IMR-90 (cell line): ENCODE data around the gene ZGLP1. TPM values are rescaled to one million over a fixed set of nuclear protein-coding genes. Genes with fewer than 3 reads are reported as not detected.

ENCODE experiments used
- ATAC-seq: fragments of 200-7000 bp; cut with Tn5 transposase; 2 replicates; pipeline ENCODE4 v1.9.1; 2020; ENCODE audit warnings: low read depth, mild to moderate bottlenecking, moderate library complexity
- BruUV-seq: library from RNA; stranded (reverse); fragments of 400-500 nt; replicated peaks from 2 replicates; lab custom pipeline; 2021; lab: Mats Ljungman, UMichigan
- CTCF ChIA-PET: fragments of 300-600 bp; formaldehyde crosslinking; extraction: SDS; loops from one replicate; lab custom pipeline; 2021; ENCODE audit warnings: antibody characterized with exemption; lab: Yijun Ruan, JAX
- POLR2A ChIA-PET: fragments of 300-600 bp; sonication (Branson Sonifier 250); formaldehyde crosslinking; loops from one replicate; lab custom pipeline; 2022; ENCODE audit warnings: antibody characterized with exemption; ENCODE audit not compliant: unreplicated experiment; lab: Charles Lee
- DNase-seq: peaks from one replicate; pipeline ENCODE4 v3.0.0; 2013
- H2AFZ ChIP-seq: replicated peaks from 2 replicates; pipeline ENCODE3; 2013; ENCODE audit warnings: low read length, mild to moderate bottlenecking; ENCODE audit not compliant: poor library complexity
- H2AK5ac ChIP-seq: 2 replicates; pipeline ENCODE4 v1.6.1; 2013; ENCODE audit warnings: low read depth, low read length, inconsistent platforms
- H2AK9ac ChIP-seq: replicated peaks from 2 replicates; pipeline ENCODE3; 2013; ENCODE audit warnings: mild to moderate bottlenecking, low read depth, low read length, moderate library complexity; ENCODE audit not compliant: poor library complexity
- H2BK120ac ChIP-seq: 2 replicates; pipeline ENCODE4 v1.6.1; 2013; ENCODE audit warnings: low read depth, low read length, inconsistent platforms
- H2BK15ac ChIP-seq: 3 replicates; pipeline ENCODE4 v1.6.1; 2013; ENCODE audit warnings: low read depth, low read length, inconsistent platforms
- H2BK20ac ChIP-seq: 2 replicates; pipeline ENCODE4 v1.6.1; 2013; ENCODE audit warnings: low read depth, mild to moderate bottlenecking, inconsistent platforms, low read length, moderate library complexity
- H2BK5ac ChIP-seq: 2 replicates; pipeline ENCODE4 v1.6.1; 2013; ENCODE audit warnings: mild to moderate bottlenecking, low read depth, low read length, inconsistent platforms; ENCODE audit not compliant: poor library complexity, severe bottlenecking
- H3K14ac ChIP-seq: replicated peaks from 2 replicates; pipeline ENCODE4 v1.6.1; 2013; ENCODE audit warnings: low read depth, low read length, inconsistent platforms
- H3K18ac ChIP-seq: 2 replicates; pipeline ENCODE4 v1.6.1; 2013; ENCODE audit warnings: low read depth, low read length, control low read depth
- H3K23ac ChIP-seq: 2 replicates; pipeline ENCODE4 v1.6.1; 2013; ENCODE audit warnings: low read depth, low read length, inconsistent platforms
- H3K27ac ChIP-seq: 2 replicates; pipeline ENCODE4 v1.5.1; 2013; ENCODE audit warnings: mild to moderate bottlenecking, control low read depth, low read length; ENCODE audit not compliant: insufficient read depth
- H3K27me3 ChIP-seq: 2 replicates; pipeline ENCODE4 v1.6.1; 2013; ENCODE audit warnings: low read length; ENCODE audit not compliant: control insufficient read depth, insufficient read depth
- H3K36me3 ChIP-seq: 2 replicates; pipeline ENCODE4 v1.6.1; 2013; ENCODE audit warnings: low read length, mixed read lengths; ENCODE audit not compliant: control insufficient read depth, insufficient read depth
- H3K4ac ChIP-seq: 2 replicates; pipeline ENCODE4 v1.6.1; 2013; ENCODE audit warnings: low read depth, low read length, inconsistent platforms
- H3K4me1 ChIP-seq: 2 replicates; pipeline ENCODE4 v1.6.1; 2013; ENCODE audit warnings: low read length, mixed read lengths; ENCODE audit not compliant: control insufficient read depth, insufficient read depth
- H3K4me2 ChIP-seq: 2 replicates; pipeline ENCODE4 v1.6.1; 2013; ENCODE audit warnings: low read depth, mild to moderate bottlenecking, control low read depth, low read length, moderate library complexity
- H3K4me3 ChIP-seq: 2 replicates; pipeline ENCODE4 v1.5.1; 2013; ENCODE audit warnings: low read depth, mild to moderate bottlenecking, control low read depth, low read length, moderate library complexity; ENCODE audit not compliant: insufficient read depth
- H3K56ac ChIP-seq: 2 replicates; pipeline ENCODE4 v1.6.1; 2013; ENCODE audit warnings: low read length, inconsistent platforms; ENCODE audit not compliant: insufficient read depth; ENCODE audit errors: extremely low read depth
- H3K79me1 ChIP-seq, 2 experiments: 2 replicates each; pipeline ENCODE4 v1.6.1; 2013; ENCODE audit warnings: low read length in 2 of 2, inconsistent platforms in 1 of 2, low read depth in 1 of 2
- H3K9ac ChIP-seq: 2 replicates; pipeline ENCODE4 v1.6.1; 2013; ENCODE audit warnings: low read depth, low read length, control low read depth
- H3K9me1 ChIP-seq: 2 replicates; pipeline ENCODE4 v1.6.1; 2013; ENCODE audit warnings: low read length, inconsistent platforms; ENCODE audit not compliant: insufficient read depth
- H3K9me3 ChIP-seq: 2 replicates; pipeline ENCODE4 v1.6.1; 2013; ENCODE audit warnings: low read length; ENCODE audit not compliant: control insufficient read depth, insufficient read depth
- H4K20me1 ChIP-seq: 2 replicates; pipeline ENCODE4 v1.6.1; 2013; ENCODE audit warnings: low read length, inconsistent platforms; ENCODE audit not compliant: insufficient read depth
- H4K5ac ChIP-seq: 2 replicates; pipeline ENCODE4 v1.6.1; 2013; ENCODE audit warnings: mild to moderate bottlenecking, low read depth, low read length, control low read depth
- H4K8ac ChIP-seq, 2 experiments: 2 replicates each; pipeline ENCODE4 v1.6.1; 2013; ENCODE audit warnings: low read depth in 2 of 2, low read length in 2 of 2, control low read depth in 1 of 2, inconsistent platforms in 1 of 2
- H4K91ac ChIP-seq: 2 replicates; pipeline ENCODE4 v1.6.1; 2013; ENCODE audit warnings: low read depth, low read length, inconsistent platforms; ENCODE audit not compliant: insufficient read depth
- BHLHE40 ChIP-seq: fragments of 150-350 bp; IDR thresholded peaks from 2 replicates; pipeline ENCODE4 v1.6.1; 2016; ENCODE audit warnings: mild to moderate bottlenecking, low read depth, low read length
- CEBPB ChIP-seq: IDR thresholded peaks from 2 replicates; pipeline ENCODE4 v1.6.1; 2012; ENCODE audit warnings: low read depth, low read length, improper control_type of control experiment
- CHD1 ChIP-seq: IDR thresholded peaks from 2 replicates; pipeline ENCODE4 v1.6.1; 2012; ENCODE audit warnings: low read depth, low read length, improper control_type of control experiment
- FOS ChIP-seq: fragments of 150-350 bp; IDR thresholded peaks from 2 replicates; pipeline ENCODE4 v1.6.1; 2016; ENCODE audit warnings: low read depth, low read length
- MAFK ChIP-seq: IDR thresholded peaks from 2 replicates; pipeline ENCODE4 v1.6.1; 2012; ENCODE audit warnings: low read depth, low read length, improper control_type of control experiment
- MAZ ChIP-seq: IDR thresholded peaks from 2 replicates; pipeline ENCODE4 v1.6.1; 2012; ENCODE audit warnings: low read depth, mild to moderate bottlenecking, low read length, improper control_type of control experiment, moderate library complexity, borderline replicate concordance
- MXI1 ChIP-seq: IDR thresholded peaks from 2 replicates; pipeline ENCODE4 v1.6.1; 2012; ENCODE audit warnings: low read depth, mild to moderate bottlenecking, low read length, moderate library complexity, borderline replicate concordance
- NFE2L2 ChIP-seq: fragments of 150-350 bp; IDR thresholded peaks from 2 replicates; pipeline ENCODE4 v1.6.1; 2016; ENCODE audit warnings: low read depth, mild to moderate bottlenecking, low read length
- POLR2A ChIP-seq: IDR thresholded peaks from 2 replicates; pipeline ENCODE4 v1.6.1; 2012; ENCODE audit warnings: mild to moderate bottlenecking, low read depth, low read length
- RAD21 ChIP-seq: IDR thresholded peaks from 2 replicates; pipeline ENCODE4 v1.6.1; 2012; ENCODE audit warnings: low read length, improper control_type of control experiment
- RCOR1 ChIP-seq: IDR thresholded peaks from 2 replicates; pipeline ENCODE4 v1.6.1; 2012; ENCODE audit warnings: mild to moderate bottlenecking, low read length, improper control_type of control experiment; ENCODE audit not compliant: insufficient replicate concordance
- RFX5 ChIP-seq: IDR thresholded peaks from 2 replicates; pipeline ENCODE4 v1.8.0; 2012; ENCODE audit warnings: low read depth, mild to moderate bottlenecking, low read length, moderate library complexity
- SMC3 ChIP-seq: fragments of 150-350 bp; IDR thresholded peaks from 2 replicates; pipeline ENCODE4 v1.6.1; 2016; ENCODE audit warnings: low read depth, mild to moderate bottlenecking, antibody characterized with exemption, low read length, moderate library complexity
- USF2 ChIP-seq: fragments of 150-350 bp; IDR thresholded peaks from 2 replicates; pipeline ENCODE4 v1.6.1; 2017; ENCODE audit warnings: mild to moderate bottlenecking, antibody characterized with exemption, low read length, low read depth
- WGBS, 2 experiments: methylation state at CpG; one replicate each; pipeline versions ENCODE4 v1.1.5 to v1.1.7; 2013; ENCODE audit warnings: missing lambda C conversion rate in 2 of 2; ENCODE audit not compliant: insufficient read length in 1 of 2; ENCODE audit errors: extremely low coverage in 2 of 2; 5-methylcytosine and 5-hydroxymethylcytosine counted together
- dilution Hi-C: fragments of 300-500 bp; cut with HindIII; formaldehyde crosslinking; loops from one replicate; pipeline ENCODE4 v1.14.3; 2018; ENCODE audit warnings: low sequenced_read_pairs; ENCODE audit not compliant: unreplicated experiment
- in situ Hi-C: fragments of 300-500 bp; cut with MboI; formaldehyde crosslinking; loops from 3 replicates; pipeline ENCODE4 v1.14.3; 2019; ENCODE audit warnings: low sequenced_read_pairs, inconsistent platforms, mixed read lengths
- intact Hi-C: fragments of 100-400 bp; cut with micrococcal nuclease; formaldehyde crosslinking; loops from 2 replicates; pipeline ENCODE4 v1.10.0; 2022
- polyA plus RNA-seq, 3 experiments: library from polyadenylated mRNA; depleted of rRNA; stranded (reverse); fragments of >200 nt; gene quantifications; 2 replicates each; pipeline ENCODE4 v1.2.3, GENCODE V29; 2012; ENCODE audit warnings: low replicate concordance in 1 of 3
- total RNA-seq: library from RNA; depleted of rRNA; stranded (reverse); fragments of >200 nt; gene quantifications from 2 replicates; pipeline ENCODE4 v1.2.3, GENCODE V29; 2012
- TF ChIP-seq, protein P1 (sequence below): fragments of 150-350 bp; IDR thresholded peaks from 2 replicates; pipeline ENCODE4 v1.6.1; 2016; ENCODE audit warnings: low read depth, mild to moderate bottlenecking, low read length, moderate library complexity, borderline replicate concordance
- TF ChIP-seq, protein P2 (sequence below): conservative IDR thresholded peaks from 2 replicates; pipeline ENCODE4 v1.5.1; 2012; ENCODE audit warnings: mild to moderate bottlenecking, low read depth, low read length, improper control_type of control experiment

The ZGLP1 gene
- total and polyA plus RNA-seq, 2 of the 4 experiments (the other 2 are of a cell fraction): 0.54 to 3.1 TPM

- DNase-seq: no peak
These were observed 51.4 kb downstream of the ZGLP1 start for GRCh38 chr19:10258080-10258710.

More at GRCh38 chr19:10258080-10258710, 51.4 kb downstream of the ZGLP1 start:
- ChIA-PET POLR2A (no interaction called here), CTCF (interaction anchor here (0.9 to 2.5 kb wide), 5 partner anchors 8 to 133 kb away, joined by 3 to 7 read pairs (median 6); no protein-coding TSS in a partner anchor)
- H3K4ac ChIP-seq: no peak overlapping the region
- in situ Hi-C loops (no loop called here), dilution Hi-C loops (no loop called here), intact Hi-C loops (loop anchor here (10.0 kb wide), 1 partner anchor 233 kb away; no protein-coding TSS in a partner anchor)
- no peak overlapping the region for H2BK5ac ChIP-seq
- peaks cover 36% of the 10 kb centered on the region for H3K36me3 ChIP-seq
- no peak overlapping the region for H2BK20ac ChIP-seq
- no TSS peak for BruUV-seq
- no peak overlapping the region for H4K8ac ChIP-seq
- ATAC-seq: no peak
- no peaks in the 10 kb centered on the region for H4K20me1 ChIP-seq
- H2BK15ac ChIP-seq: no peak overlapping the region
- H3K23ac ChIP-seq: no peak overlapping the region
- no peaks in the 10 kb centered on the region for H3K9me3 ChIP-seq
- H3K9me1 ChIP-seq: no peaks in the 10 kb centered on the region
- no peak overlapping the region for H3K27ac ChIP-seq
- H2AK5ac ChIP-seq: no peak overlapping the region
- H3K9ac ChIP-seq: no peak overlapping the region
- H3K27me3 ChIP-seq: no peaks in the 10 kb centered on the region
- no peak overlapping the region for H2BK120ac ChIP-seq
- H2AFZ ChIP-seq: no peak overlapping the region
- H4K5ac ChIP-seq: no peak overlapping the region
- 89% methylated on average over 5 of the region's 18 CpGs; no CpG with 5 or more reads in 1 of the 2 experiments for WGBS, 2 experiments
- H3K56ac ChIP-seq: no peak overlapping the region
- TF ChIP-seq, protein P1, sequence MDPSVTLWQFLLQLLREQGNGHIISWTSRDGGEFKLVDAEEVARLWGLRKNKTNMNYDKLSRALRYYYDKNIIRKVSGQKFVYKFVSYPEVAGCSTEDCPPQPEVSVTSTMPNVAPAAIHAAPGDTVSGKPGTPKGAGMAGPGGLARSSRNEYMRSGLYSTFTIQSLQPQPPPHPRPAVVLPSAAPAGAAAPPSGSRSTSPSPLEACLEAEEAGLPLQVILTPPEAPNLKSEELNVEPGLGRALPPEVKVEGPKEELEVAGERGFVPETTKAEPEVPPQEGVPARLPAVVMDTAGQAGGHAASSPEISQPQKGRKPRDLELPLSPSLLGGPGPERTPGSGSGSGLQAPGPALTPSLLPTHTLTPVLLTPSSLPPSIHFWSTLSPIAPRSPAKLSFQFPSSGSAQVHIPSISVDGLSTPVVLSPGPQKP: no peak
- TF ChIP-seq BHLHE40 (no peak), MAFK (no peak), MAZ (no peak), USF2 (no peak), CEBPB (no peak), RCOR1 (no peak), SMC3 (no peak), POLR2A (no peak), MXI1 (no peak), RFX5 (no peak), FOS (no peak), NFE2L2 (no peak), CHD1 (no peak), RAD21 (no peak)
- TF ChIP-seq, protein P2, sequence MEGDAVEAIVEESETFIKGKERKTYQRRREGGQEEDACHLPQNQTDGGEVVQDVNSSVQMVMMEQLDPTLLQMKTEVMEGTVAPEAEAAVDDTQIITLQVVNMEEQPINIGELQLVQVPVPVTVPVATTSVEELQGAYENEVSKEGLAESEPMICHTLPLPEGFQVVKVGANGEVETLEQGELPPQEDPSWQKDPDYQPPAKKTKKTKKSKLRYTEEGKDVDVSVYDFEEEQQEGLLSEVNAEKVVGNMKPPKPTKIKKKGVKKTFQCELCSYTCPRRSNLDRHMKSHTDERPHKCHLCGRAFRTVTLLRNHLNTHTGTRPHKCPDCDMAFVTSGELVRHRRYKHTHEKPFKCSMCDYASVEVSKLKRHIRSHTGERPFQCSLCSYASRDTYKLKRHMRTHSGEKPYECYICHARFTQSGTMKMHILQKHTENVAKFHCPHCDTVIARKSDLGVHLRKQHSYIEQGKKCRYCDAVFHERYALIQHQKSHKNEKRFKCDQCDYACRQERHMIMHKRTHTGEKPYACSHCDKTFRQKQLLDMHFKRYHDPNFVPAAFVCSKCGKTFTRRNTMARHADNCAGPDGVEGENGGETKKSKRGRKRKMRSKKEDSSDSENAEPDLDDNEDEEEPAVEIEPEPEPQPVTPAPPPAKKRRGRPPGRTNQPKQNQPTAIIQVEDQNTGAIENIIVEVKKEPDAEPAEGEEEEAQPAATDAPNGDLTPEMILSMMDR: no peak
- H4K91ac ChIP-seq: no peak overlapping the region
- H3K14ac ChIP-seq: no peak overlapping the region
- H3K4me1 ChIP-seq: no peaks in the 10 kb centered on the region
- H3K4me2 ChIP-seq: no peak overlapping the region
- H3K18ac ChIP-seq: no peak overlapping the region
- no peak overlapping the region for H3K4me3 ChIP-seq
- H3K79me1 ChIP-seq: peaks cover 6 to 16% of the 10 kb centered on the region in 2 experiments; a peak in 3 of 4 replicates
- no peak overlapping the region for H2AK9ac ChIP-seq
